Measurements from ENCODE around the gene SNTA1.

GRCh38 chr20:33474963-33475362 lies 31.4 kb upstream of the SNTA1 start:
- TF ChIP-seq CTCF (conservative IDR thresholded peaks at IDR 0.05; ENCODE audit: low read depth in 2 of 2), result no peak
- TF ChIP-seq EZH2phosphoT487 (IDR thresholded peaks at IDR 0.05; ENCODE audit: unreplicated experiment), result no peak
- no peak for TF ChIP-seq POLR2AphosphoS5 (IDR thresholded peaks at IDR 0.05; ENCODE audit: low read depth)
- TF ChIP-seq, protein P1, sequence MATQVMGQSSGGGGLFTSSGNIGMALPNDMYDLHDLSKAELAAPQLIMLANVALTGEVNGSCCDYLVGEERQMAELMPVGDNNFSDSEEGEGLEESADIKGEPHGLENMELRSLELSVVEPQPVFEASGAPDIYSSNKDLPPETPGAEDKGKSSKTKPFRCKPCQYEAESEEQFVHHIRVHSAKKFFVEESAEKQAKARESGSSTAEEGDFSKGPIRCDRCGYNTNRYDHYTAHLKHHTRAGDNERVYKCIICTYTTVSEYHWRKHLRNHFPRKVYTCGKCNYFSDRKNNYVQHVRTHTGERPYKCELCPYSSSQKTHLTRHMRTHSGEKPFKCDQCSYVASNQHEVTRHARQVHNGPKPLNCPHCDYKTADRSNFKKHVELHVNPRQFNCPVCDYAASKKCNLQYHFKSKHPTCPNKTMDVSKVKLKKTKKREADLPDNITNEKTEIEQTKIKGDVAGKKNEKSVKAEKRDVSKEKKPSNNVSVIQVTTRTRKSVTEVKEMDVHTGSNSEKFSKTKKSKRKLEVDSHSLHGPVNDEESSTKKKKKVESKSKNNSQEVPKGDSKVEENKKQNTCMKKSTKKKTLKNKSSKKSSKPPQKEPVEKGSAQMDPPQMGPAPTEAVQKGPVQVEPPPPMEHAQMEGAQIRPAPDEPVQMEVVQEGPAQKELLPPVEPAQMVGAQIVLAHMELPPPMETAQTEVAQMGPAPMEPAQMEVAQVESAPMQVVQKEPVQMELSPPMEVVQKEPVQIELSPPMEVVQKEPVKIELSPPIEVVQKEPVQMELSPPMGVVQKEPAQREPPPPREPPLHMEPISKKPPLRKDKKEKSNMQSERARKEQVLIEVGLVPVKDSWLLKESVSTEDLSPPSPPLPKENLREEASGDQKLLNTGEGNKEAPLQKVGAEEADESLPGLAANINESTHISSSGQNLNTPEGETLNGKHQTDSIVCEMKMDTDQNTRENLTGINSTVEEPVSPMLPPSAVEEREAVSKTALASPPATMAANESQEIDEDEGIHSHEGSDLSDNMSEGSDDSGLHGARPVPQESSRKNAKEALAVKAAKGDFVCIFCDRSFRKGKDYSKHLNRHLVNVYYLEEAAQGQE (IDR thresholded peaks at IDR 0.05; ENCODE audit: unreplicated experiment), result no peak
- no peak for TF ChIP-seq EZH2 (IDR thresholded peaks at IDR 0.05; ENCODE audit: low read depth, unreplicated experiment)
- no peak for TF ChIP-seq STAT1 (IDR thresholded peaks at IDR 0.05; ENCODE audit: unreplicated experiment)
- TF ChIP-seq ETS1 (IDR thresholded peaks at IDR 0.05), result no peak
- TF ChIP-seq ZNF114 (CRISPR knock-in tag; IDR thresholded peaks at IDR 0.05), result no peak
- TF ChIP-seq CREB1 (CRISPR knock-in tag; IDR thresholded peaks at IDR 0.05; ENCODE audit: low read depth), result no peak
- no peak for TF ChIP-seq ZNF331 (CRISPR knock-in tag; IDR thresholded peaks at IDR 0.05; ENCODE audit: low read depth)
- TF ChIP-seq ZNF462 (CRISPR knock-in tag; IDR thresholded peaks at IDR 0.05), result no peak
- TF ChIP-seq JUNB (IDR thresholded peaks at IDR 0.05; ENCODE audit: unreplicated experiment), result no peak
- no peak for TF ChIP-seq NANOG (IDR thresholded peaks at IDR 0.05; ENCODE audit: borderline replicate concordance)

Data from GM23338 (cell line).